HG03039 (cell line): ENCODE results near the gene TBX10.
"Not testable (repeated sequence)": the region's sequence is repeated elsewhere in the genome, so short reads cannot be mapped to it uniquely, and the experiment has no call there.

Experiments
- ATAC-seq: cut with Tn5 transposase; IDR thresholded peaks from one replicate; pipeline ENCODE4 v1.9.1; 2021; ENCODE audit warnings: mild to moderate bottlenecking, moderate library complexity; ENCODE audit not compliant: unreplicated experiment

Gene TBX10

DNA sequence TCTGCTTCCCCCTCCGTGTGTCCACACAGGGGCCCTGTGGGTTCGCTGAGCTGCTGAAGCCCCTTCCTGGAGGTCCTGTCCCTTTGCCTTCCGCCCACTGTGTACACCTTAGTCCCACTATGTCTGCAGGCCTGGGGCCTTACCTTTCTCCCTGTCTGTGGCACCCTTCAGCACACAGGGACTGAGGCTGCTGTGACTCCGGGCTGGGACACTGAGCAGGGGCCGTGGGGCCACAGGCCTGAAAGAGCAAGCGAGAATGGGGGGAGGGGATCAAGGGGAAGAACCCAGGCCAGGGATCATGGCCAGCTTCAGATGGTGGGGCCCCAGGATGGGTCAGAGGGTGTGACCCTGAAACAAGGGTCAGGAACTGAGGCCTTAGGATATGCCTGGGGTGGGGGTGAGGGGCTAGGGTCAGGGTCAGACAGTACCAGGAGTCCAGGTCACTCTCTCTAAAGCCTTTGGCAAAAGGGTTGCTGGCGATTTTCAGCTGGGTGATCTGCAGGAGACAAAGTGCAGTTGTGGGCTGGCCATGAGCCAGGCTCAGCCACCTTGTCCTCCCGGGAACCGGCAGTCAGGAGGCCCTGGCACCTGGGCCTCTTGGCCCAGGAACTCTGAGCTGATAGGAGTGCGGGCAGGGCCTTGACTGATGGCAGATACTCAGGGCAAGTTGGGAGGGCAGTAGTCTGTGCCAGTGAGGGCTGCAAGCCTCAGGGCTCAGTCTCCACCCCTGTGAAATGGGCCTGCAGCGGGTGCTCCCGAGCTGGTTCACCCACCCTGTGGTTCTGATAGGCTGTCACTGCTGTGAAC lies 7.2 kb downstream of the TBX10 start:
- ATAC-seq, result no peak

DNA sequence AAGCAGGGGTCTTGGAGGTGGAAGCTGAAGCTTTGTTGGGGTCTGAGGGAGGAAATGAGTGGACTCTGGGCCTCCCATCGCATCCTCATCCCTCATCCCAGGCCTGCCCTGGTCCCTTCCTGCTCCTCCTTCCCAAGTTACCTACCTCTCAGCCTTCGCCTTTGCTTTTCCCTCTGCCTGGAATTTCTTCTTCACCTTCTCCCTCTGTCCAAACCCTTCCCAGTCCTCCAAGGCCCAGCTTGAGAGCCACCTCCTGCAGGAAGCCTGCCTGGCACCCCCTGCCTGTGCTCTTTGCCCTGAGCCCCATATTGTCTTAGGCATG lies 7.7 kb downstream of the TBX10 start:
- ATAC-seq, result no peak

DNA sequence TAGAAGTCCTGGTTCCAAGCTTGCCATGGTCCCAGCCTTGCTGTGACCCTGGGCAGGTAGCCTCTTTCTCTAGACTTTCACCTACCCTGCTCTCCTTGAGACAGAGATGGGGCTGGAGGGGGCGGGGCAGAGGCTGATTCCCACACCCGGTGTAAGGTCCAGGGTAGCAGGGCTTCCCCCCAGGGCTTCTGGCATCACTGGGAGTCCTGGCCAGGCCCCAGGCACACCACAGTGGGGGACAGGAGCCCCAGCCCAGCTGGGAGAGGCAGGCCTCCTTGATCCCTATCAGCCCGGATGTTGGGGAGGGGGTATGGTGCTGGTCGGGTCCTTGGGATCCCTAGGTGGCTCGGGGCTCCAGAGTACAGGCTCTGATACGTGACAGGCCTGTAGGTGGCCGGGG lies 8.2 kb downstream of the TBX10 start:
- no peak for ATAC-seq

DNA sequence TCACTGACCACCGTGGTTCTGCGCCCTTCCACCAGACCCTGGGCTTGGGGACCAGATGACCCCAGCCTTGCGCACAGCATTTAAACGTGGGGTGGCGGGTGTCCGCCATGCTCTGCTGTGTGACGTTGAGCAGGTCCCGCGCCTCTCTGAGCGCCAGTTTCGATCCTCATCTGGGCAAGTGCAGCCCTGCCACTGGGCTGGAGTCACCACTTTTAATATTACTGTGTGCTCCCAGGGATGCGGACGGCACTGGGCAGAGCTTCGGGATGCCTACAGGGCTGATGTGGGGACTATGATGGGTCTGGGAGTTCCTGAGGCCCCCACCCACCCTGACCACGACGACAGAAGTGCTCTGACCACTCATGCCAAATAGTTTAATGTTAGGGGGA lies 8.6 kb downstream of the TBX10 start:
- ATAC-seq, result no peak

DNA sequence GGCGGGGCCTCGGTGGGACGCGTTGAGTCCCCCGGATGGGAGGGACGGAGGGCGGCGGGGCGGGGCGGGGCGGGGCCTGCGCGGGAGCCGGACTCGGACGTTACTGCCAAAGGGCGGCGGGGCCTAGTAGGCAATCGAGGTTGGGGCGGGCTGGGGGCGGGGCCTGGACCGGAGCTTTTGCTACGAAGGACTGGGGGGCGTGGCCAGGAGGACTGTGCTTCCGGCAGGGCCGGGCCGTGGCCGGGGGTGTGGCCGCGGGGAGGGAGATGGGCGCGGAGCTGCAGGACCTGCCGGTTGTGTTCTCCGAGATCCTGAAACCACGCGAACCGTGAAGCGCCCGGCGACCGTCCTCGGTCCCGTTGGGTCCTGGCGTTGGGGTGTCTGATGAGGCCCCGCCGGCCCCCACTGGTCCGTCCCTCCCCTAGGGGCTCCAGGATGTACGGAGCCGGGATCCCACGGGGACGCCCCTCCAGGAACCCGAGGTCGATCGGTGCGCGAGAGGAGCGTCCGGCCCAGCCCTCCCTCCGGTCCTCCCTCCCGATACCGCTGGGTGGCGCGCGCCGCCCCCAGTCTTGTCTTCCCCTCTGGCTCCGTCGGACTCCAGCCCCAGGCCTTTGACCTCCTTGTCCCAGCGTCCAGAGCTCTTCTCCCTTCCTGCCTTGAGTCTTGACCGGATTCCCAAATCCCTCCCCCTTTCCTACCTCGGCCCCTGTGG lies 9.2 kb downstream of the TBX10 start:
- ATAC-seq, result peak; percentile 54

DNA sequence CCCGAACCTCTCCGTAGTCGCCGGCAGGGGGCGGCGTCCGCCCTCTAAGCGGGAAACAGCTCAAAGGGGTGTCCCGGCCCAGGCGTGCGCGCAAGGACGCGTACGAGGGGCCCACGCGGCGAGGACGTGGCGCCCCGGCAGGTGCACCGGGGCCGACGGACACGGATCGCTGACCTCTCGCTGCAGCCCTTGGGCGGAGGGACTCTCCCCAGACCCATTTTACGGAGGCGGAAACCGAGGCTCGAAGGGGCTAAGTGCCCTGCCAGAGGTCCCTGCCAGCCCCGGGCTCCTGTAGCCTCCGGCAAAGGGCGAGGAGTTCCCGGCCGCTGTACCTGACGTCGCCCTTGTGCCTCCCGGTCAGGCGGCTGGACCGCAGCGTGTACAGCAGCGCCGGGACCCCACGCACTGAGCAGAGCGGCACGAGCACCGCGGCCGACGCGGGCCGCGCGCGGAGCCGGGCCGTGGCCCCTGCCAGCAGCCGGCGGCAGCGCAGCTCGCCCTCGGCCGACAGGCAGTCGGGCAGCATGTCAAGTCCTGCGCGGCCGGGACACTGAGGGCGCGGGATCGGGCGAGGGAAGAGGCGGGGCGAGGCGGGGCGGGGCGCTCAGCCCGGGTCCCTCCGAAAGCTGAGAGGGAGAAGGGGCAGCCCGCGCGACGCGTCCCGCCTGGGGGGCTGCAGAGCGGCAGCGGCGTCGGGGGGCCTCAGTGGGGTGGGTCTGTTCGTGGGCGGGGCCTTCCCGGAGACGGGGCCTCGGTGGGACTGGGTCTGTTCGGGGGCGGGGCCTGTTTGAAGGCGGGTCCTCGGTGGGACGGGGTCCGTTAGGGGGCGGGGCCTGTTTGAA lies 10.0 kb downstream of the TBX10 start, which contains the start of gene NUDT8:
NUDT8 (minus strand) TSS at position 552 of the 842 bp plus-strand sequence; CDS start at position 526, 26 bp downstream.
- peak; percentile 43 for ATAC-seq

DNA sequence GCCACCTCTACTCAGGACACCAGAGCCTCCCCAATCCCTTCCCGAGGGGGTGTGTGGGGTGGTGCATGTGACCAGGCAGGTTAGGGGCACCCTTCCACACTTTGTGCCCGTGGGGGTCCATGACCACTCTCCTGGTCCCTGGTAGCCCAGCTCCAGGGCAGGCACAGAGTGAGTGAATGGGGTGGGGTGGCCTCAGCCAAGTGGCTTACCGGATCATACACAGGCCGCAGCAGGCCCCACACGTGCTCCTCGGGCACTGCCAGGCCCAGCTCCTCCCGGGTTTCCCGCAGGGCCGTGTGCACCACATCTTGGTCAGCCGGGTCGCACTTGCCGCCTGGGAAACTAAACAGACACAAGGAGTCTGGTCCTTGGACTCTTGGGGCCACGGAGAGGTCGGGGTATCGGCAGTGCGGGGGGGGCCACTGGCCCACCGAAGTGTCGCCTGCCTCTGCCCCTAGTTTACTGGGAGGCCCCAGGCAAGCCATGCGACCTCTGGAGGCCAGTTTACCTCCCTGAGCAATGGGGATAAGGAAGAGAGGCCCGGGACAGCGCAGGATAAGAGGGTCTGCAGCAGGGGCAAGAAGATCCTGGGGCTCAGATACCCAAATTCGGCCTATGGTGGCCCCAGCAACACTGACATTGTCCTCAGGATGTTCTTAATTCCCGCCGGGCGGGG lies 10.7 kb downstream of the TBX10 start:
- ATAC-seq, result no peak

DNA sequence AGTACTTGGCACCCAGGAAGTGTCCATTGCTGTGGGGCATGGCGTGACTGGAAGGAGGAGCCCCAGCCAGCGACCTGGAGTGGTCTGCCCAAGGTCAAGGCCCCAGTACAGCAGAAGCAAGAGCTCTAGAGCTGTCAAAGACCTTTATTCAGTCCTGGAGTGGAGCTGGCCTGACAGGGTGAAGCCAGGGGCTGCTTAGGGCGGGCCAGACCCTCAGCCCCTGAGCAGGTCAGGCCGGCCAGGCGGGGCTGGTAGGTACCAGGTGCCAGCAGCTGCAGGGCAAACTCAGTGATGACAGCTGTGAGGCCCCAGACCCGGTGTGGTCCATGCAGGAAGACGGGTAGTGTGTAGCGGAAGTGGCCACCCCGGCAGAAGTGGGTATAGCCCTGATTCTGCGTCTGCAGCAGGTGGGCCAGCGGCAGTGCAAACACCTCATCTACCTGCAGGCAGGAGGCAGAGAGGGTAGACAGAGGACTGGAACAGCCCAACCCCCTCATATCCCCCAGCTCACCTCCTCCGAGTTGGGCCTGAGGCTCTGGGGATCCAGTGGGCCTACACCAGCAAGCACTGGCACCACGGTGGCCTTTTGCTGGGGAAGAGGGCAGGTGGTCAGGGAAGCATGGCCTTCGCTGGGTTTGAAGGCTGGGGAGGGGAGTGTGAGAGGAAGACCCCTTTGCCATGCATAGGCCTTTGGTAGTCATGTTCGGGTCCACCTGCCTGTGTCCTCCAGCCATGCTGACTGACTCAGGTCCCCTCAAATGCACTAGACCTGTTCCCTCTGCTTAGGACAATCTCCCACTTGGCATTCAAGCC lies 11.5 kb downstream of the TBX10 start:
- no peak for ATAC-seq

DNA sequence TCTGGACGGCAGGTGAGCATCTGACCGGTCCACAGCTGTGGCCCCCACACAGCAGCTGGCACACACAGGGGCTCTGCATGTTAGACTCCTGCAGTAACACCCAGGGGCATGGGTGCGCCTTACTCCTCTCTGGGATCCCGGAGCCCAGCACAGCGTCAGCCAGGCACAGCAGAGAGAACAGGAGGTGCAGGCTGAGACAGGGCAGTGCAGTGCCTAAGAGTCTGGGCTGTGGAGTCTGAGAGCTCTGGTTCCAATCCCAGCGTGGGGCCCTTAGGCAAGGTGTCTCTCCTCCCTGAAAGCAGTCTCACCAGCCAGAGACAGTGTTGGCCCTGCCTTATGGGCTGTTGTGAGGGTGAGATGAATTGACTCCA lies 12.1 kb downstream of the TBX10 start:
- ATAC-seq, result no peak

DNA sequence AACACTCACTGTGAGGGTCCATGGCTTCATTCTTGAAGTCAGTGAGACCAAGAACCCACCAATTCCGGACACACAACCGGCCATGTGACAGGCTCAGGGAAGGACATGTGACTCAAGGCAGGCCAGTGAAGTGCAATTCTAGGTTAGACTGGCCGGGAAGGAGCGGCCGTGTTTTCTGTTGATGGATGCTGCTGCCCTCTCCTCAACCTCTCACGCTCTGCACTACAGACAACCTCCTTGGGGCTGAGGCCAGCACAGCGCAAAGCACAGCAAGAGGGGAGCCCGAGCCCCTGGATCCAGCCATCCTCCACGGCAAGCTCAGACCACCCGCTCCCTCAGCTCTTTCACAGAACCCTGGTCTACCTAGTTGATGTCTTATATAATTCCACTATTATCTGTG lies 12.6 kb downstream of the TBX10 start:
- ATAC-seq, result no peak

DNA sequence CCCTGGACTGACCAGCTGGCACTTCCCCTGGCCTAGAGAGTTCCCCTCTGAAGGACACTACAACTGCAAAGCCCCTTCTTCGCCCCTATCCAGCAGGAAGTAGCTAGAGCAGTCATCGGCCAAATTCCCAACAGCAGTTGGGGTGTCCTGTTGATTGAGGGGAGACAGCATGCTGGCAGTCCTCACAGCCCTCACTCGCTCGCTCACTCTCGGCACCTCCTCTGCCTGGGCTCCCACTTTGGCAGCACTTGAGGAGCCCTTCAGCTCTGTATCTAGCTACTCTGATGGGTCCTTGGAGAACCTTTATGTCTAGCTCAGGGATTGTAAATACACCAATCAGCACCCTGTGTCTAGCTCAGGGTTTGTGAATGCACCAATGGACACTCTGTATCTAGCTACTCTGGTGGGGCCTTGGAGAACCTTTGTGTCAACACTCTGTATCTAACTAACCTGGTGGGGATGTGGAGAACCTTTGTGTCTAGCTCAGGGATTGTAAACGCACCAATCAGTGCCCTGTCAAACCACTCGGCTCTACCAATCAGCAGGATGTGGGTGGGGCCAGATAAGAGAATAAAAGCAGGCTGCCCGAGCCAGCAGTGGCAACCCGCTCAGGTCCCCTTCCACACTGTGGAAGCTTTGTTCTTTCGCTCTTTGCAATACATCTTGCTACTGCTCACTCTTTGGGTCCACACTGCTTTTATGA lies 13.3 kb downstream of the TBX10 start:
- not testable (repeated sequence) for ATAC-seq

DNA sequence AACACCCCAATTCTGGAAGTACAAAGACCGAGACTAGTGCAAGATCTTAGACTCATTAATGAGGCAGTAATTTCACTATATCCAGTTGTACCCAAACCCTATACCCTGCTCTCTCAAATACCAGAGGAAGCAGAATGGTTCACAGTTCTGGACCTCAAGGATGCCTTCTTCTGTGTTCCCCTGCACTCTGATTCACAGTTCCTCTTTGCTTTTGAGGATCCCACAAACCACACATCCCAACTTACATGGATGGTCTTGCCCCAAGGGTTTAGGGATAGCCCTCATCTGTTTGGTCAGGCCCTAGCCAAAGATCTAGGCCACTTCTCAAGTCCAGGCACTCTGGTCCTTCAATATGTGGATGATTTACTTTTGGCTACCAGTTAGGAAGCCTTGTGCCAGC lies 15.8 kb downstream of the TBX10 start:
- ATAC-seq, result not testable (repeated sequence)

DNA sequence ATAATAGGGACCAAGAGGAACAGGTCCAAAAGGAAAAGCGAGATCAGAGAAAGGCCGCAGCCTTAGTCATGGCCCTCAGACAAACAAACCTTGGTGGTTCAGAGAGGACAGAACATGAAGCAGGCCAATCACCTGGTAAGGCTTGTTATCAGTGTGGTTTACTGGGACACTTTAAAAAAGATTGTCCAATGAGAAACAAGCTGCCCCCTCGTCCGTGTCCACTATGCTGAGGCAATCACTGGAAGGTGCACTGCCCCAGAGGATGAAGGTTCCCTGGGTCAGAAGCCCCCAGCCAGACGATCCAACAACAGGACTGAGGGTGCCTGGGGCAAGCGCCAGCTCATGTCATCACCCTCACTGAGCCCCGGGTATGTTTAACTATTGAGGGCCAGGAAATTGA lies 16.7 kb downstream of the TBX10 start:
- not testable (repeated sequence) for ATAC-seq

DNA sequence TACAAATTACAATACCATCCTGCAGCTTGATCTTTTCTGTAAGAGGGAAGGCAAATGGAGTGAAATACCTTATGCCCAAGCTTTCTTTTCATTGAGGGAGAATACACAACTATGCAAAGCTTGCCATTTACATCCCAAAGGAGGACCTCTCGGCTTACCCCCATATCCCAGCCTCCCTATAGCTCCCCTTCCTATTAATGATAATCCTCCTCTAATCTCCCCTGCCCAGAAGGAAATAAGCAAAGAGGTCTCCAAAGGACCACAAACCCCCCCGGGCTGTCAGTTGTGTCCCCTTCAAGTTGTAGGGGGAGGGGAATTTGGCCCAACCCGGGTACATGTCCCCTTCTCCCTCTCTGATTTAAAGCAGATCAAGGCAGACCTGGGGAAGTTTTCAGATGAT lies 17.6 kb downstream of the TBX10 start:
- ATAC-seq, result not testable (repeated sequence)

DNA sequence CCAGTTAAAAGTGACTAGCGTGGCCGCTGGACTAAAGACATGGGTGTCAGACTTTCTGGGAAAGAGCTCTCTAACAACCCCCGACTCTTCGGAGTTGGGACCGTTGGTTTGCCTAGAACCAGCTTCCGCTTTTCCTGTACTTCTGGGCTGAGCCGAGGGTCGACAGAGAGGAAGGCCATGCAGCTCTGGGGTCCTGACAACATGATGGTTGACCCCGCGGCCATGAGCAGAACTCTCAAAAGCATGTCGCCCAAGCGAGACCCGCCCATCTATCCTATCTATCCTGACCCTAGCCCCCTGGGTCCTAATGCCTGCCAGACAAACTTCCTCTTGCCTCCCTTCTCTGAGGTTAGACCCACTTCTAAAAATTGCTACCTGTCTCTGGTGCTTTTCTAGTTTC lies 18.9 kb downstream of the TBX10 start:
- ATAC-seq, result not testable (repeated sequence)

DNA sequence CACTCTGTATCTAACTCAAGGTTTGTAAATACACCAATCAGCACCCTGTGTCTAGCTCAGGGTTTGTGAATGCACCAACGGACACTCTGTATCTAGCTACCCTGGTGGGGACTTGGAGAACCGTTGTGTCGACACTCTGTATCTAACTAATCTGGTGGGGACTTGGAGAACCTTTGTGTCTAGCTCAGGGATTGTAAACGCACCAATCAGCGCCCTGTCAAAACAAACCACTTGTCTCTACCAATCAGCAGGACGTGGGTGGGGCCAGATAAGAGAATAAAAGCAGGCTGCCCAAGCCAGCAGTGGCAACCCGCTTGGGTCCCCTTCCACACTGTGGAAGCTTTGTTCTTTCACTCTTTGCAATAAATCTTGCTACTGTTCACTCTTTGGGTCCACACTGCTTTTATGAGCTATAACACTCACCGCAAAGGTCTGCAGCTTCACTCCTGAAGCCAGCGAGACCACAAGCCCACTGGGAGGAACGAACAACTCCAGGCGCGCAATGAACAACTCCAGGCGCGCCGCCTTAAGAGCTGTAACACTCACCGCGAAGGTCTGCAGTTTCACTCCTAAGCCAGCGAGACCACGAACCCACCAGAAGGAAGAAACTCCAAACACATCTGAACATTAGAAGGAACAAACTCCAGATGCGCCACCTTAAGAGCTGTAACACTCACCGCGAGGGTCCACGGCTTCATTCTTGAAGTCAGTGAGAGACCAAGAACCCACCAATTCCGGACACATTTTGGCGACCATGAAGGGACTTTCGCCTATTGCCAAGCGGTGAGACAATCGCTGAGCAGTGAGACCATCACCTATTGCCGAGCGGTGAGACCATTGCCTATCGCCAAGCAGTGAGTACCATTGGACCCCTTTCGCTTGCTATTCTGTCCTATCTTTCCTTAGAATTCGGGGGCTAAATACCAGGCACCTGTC lies 19.6 kb downstream of the TBX10 start:
- not testable (repeated sequence) for ATAC-seq

DNA sequence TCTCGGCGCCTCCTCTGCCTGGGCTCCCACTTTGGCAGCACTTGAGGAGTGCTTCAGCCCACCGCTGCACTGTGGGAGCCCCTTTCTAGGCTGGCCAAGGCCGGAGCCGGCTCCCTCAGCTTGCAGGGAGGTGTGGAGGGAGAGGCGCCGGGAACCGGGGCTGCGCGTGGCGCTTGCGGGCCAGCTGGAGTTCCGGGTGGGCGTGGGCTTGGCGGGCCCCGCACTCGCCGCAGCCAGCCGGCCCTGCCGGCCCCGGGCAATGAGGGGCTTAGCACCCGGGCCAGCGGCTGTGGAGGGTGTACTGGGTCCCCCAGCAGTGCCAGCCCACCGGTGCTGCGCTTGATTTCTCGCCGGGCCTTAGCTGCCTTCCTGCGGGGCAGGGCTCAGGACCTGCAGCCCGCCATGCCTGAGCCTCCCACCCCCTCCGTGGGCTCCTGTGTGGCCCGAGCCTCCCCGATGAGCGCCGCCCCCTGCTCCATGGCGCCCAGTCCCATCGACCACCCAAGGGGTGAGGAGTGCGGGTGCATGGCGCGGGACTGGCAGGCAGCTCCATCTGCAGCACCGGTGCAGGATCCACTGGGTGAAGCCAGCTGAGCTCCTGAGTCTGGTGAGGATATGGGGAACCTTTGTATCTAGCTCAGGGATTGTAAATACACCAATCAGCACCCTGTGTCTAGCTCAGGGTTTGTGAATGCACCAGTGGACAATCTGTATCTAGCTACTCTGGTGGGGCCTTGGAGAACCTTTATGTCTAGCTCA lies 20.5 kb downstream of the TBX10 start:
- ATAC-seq, result not testable (repeated sequence)
